Omental fat pad (tissue), 4 donors: ENCODE data around the gene TANC1. TPM values are rescaled to one million over a fixed set of nuclear protein-coding genes. Genes with fewer than 3 reads are reported as not detected.

Experiments used
- ATAC-seq: fragments of 150-250 bp; one replicate; pipeline ENCODE4 v1.9.1; 2016; ENCODE audit warnings: mild to moderate bottlenecking, moderate library complexity; ENCODE audit not compliant: low FRiP score
- DNase-seq: peaks from one replicate; pipeline ENCODE4 v3.0.0-alpha.2; 2019; ENCODE audit warnings: low spot score
- CTCF ChIP-seq, 3 donors: fragments of 450-650 bp; IDR thresholded peaks; one replicate each; pipeline ENCODE4 v1.5.1; 2016 to 2017; ENCODE audit warnings: antibody characterized with exemption in 3 of 3, mild to moderate bottlenecking in 3 of 3, moderate library complexity in 2 of 3
- total RNA-seq, 4 donors: library from RNA; depleted of rRNA; stranded (reverse); fragments of >200 nt; gene quantifications; one replicate each; pipeline ENCODE4 v1.1.0, GENCODE V29; 2016

Gene TANC1
- total RNA-seq, 4 donors from 2014 or later, result 26.4 to 72.5 (median 34.9) TPM

- no peak for DNase-seq
- no peak for TF ChIP-seq CTCF (IDR thresholded peaks at IDR 0.05)
- no peak for ATAC-seq
Observed at GRCh38 chr2:159089543-159089942, 121.1 kb downstream of the TANC1 start.

- DNase-seq (no peak), ATAC-seq (peak; percentile 24)
- TF ChIP-seq CTCF (IDR thresholded peaks at IDR 0.05), result no peak
Observed at GRCh38 chr2:159090514-159091201, 122.2 kb downstream of the TANC1 start.

GRCh38 chr2:159091381-159091780, 122.9 kb downstream of the TANC1 start:
- no peak for TF ChIP-seq CTCF (IDR thresholded peaks at IDR 0.05)
- DNase-seq (no peak), ATAC-seq (peak; percentile 69)

GRCh38 chr2:159091976-159092375, 123.5 kb downstream of the TANC1 start:
- TF ChIP-seq CTCF (IDR thresholded peaks at IDR 0.05), result no peak
- ATAC-seq (no peak), DNase-seq (no peak)

- no peak for ATAC-seq
- no peak for TF ChIP-seq CTCF (IDR thresholded peaks at IDR 0.05)
Observed at GRCh38 chr2:159093497-159093896, 125.1 kb downstream of the TANC1 start.

GRCh38 chr2:159094173-159094737, 125.8 kb downstream of the TANC1 start:
- ATAC-seq (peak; percentile 17), DNase-seq (no peak)

More at GRCh38 chr2:159093497-159093896, 125.1 kb downstream of the TANC1 start:
- DNase-seq, result no peak

More at GRCh38 chr2:159094173-159094737, 125.8 kb downstream of the TANC1 start:
- TF ChIP-seq CTCF (IDR thresholded peaks at IDR 0.05), result no peak
